T47D (cell line): Measurements from ENCODE around the gene TNNT3.

Experiments
- DNase-seq, 2 experiments: peaks; one replicate each; pipeline versions ENCODE4 v3.0.0 to v3.0.0-alpha.2; 2011 to 2012; ENCODE audit warnings: low read depth in 1 of 2, low spot score in 1 of 2
- JUND ChIP-seq: IDR thresholded peaks from 2 replicates; pipeline ENCODE4 v1.6.1; 2012; ENCODE audit warnings: low read depth
- in situ Hi-C: cut with HindIII; loops from 2 replicates; pipeline ENCODE4 v1.10.0; 2016; ENCODE audit warnings: low sequenced_read_pairs, low pct_unique_long_range_greater_than_20kb

Gene TNNT3

DNA sequence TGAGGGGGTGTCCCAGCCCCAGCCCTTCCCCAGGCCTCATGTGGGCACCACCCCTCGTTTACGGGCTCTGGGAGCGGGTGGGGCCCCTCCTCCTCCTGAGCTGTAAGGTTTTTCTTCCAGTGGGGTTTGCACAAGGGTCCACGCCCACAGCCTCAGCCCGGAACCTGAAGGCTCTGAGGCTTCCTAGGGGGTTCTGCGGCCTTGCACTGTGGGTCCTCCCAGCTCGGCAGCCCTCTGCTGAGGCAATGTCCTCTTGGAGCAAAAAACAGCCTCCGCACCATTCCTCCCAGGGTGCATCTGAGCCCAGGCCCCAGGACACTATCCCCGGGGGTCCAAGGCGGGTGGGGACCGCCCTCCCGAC is 64.1 kb downstream of the TNNT3 start:
- DNase-seq: no peak
- TF ChIP-seq JUND: no peak
- in situ Hi-C loops: no loop called here

DNA sequence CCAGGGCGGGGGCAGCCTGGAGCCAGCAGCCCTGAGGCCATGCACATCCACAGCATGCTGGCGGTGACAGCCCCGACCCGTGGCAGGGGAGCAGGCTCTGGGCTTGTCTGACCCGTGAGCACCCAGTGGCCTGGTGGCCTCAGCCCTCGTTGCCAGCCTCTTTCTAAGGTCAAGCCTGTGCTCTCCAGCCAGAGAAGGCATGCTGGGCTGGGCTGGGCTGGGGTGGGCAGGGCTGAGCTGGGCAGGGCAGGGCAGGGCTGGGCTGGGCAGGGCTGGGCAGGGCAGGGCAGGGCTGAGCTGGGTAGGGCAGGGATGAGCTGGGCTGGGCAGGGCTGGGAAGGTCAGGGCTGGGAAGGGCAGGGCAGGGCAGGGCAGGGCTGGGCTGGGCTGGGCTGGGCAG is 67.5 kb downstream of the TNNT3 start:
- in situ Hi-C loops: no loop called here
- no peak for DNase-seq
- TF ChIP-seq JUND: no peak

DNA sequence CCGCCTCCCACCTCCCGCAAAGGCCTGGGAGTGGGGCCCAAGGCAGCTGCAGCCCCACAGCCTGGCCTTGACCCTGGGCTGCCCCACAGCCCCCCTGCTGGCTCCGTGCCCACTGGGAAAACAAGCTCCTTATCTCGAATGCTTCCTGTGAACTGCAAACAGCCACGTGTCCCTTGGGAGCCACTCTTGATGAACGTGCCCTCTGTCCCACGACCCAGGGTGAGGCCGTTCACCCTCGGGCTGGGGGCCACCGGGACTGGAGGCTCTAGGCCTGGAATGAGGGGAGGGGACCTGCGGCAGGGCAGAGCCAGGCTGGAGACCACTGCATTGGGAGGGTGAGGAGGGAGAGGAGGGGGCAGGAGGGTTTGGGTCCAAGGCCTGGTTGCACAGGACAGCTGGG is 68.7 kb downstream of the TNNT3 start:
- TF ChIP-seq JUND: no peak
- DNase-seq: no peak
- in situ Hi-C loops: no loop called here
